DMS 273 (cell line): ENCODE measurements around the gene UBL5.

Experiments
- DNase-seq: peaks from one replicate; lab custom pipeline; 2025; ENCODE audit not compliant: unreplicated experiment; lab: John Stamatoyannopoulos, UW

Gene UBL5

DNA sequence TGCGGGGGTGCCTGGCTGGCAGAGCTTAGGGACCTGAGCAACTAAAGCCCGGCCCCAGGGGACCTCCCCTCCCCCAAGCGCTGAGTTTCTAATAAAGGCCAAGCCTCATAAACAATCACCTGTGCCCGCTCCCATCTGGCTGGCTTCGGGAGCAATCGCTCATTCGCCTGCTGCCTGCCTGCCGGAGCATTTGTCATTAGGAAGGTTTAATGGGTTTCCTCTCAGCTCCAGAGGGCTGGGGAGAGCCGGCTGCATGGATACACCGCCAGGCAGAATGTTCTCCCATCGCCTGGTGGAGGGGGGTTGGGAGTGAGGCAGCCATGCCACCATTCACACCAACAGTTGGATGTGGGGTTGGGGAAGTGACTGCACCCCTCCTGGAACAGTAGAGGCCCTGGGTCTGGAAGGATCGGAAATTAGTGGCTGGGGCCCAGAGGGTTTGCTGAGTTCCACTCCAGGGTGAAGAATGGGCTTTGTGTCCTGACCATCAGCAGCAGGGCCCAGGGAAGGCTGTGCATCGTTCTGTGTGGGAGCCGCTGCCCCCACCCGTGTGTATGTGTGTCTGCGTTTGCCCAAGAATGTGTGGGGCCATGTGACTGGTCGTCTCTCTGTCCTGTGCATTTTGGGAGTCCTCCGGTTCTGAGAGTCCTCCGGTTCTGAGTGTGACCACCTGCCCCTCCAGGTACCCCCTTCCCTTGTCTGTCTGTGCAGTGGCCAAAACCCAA, 22.7 kb downstream of the UBL5 start:
- DNase-seq: peak; percentile 72

DNA sequence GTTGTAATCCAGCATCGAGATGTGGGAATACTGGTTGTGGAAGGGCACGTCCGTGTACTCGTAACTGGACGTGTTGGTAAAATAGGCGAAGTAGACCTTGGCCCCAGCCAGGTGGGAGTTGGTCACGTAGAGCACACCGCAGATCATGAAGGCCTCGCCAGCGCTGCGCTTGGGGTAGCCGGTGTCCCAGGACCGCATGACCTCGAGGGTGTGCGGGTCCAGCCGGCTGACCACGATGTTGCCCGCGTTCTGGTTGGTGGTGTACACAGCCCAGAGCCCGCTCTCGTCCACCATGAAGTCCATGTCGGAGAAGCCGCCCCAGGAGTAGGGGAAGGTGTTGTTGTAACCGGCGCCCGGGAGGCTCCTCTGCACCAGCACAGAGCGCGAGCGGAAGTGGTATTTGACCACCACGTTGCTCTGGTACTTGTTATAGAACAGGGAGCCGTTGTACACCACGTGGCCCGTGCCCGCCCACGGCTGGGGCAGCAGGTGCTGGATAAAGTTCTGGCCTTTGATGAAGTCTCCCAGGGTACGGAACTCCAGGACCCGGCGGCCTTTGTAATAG, 26.6 kb downstream of the UBL5 start:
- DNase-seq: no peak

DNA sequence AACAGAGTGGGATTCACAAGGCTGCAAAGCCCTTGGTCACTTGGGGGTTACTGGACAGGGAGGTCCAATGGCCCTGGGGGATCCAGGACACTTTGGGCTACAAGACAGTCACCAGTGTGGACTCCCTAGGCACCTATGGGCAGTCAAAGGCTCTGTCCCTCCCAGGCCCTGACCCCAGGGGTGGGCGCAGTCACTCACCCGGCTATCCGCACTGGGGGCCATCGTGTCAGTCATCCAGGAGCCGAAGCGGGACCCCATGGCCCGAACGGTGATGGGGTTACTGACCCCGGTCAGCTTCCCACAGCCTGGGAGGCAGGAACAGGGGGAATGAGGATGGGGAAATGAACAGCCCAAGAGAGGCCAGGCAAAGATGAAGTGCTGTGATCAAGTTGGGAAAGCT, 28.9 kb downstream of the UBL5 start:
- no peak for DNase-seq

DNA sequence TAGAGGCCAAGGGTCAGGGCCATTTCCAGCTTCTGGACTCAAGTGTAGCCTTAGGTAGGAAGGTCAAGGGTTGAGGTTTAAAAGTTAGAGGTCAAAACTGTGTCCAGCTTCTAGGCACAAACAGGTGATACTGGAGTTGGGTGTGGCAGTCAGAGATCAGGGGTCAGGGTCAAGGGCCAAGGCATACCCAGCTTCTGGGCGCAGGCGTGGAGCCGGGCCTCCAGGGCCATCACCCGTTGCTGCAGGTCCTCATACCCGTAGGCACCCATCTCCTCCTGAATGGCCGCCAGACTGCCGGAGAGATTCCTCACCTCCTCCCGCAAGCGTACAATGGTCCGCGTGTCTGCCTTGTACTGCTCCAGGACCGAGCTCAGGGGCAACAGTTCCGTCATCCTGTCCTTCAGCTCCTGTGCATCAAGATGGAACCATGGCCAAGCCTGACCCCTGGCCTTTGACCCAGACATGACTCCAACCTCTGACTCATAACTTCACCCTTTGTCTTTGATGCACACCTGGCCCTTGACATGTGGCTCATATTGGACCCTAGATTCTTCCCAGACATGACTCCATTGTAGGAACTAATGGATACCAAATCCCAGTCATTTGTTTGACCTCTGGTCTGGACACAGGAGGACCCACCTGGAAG, 29.5 kb downstream of the UBL5 start:
- no peak for DNase-seq

DNA sequence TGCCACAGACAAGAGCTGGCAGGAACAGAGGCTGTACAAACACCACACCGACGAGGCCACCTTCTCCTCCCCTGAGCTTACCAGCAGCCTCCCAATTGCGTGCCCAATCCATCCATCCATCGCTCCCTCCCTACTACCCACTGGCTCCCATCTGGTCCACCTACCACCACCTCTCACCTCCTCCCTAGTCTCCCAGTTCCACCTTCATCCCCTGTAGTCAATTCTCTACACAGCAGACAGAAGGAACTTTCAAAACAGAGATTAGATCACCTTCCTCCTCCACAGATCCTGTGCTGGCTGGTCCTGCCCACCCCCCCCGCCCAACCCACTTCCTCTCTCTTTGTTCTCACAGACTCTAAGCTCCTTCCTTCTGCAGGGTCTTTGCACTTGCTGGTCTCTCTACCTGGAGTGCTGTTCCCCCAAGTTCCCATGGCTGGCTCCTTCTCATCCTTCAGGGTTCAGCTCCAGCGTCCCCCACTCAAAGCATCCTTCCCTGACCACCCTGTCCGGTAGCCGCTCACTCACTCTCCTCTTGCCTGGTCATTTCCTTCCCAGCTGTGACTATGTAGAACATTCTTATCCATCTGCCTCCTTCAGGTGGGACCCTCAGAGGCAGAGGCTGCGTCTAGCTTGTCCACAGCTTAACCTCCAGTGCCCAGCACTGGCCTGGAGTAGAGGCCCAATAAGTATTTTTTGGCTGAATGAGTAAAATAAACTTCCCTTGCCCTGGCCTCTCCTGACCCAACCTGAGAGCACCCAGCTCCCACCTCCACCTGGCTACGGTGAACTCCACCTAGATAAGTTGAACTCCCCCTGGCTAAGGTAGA, 30.4 kb downstream of the UBL5 start:
- no peak for DNase-seq

DNA sequence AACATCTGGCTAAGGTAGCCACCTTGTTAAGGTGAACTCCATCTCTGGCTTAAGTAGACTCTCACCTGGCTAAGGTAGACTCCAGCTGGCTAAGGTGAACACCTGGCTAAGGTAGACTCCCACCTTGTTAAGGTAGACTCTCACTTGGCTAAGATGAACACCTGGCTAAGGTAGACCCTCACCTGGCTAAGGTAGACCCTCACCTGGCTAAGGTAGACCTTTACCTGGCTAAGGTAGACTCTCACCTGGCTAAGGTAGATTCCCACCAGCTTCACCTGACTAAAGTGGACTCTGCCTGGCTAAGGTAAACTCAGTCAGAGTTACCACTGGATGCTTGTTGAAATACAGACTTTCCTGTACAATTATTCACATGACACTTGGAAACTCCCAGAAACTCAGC, 31.0 kb downstream of the UBL5 start:
- no peak for DNase-seq

DNA sequence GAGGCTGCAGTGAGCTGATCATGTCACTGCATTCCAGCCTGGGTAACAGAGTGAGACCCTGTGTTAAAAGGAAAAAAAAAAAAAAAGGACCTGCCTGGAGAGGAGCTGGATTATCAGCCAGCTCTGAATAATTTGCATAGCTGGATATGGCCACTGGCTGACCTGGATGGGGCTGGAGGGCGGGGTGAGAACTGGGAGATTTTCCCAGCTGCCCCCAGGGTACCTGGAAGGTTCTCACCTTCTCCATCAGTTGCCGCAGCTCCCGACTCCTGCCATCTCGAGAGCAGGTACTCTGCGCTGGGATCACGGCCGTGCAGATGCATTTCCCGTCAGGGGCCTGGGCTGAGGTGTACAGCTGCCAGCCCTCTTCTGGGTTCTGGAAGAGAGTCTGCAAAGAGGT, 32.7 kb downstream of the UBL5 start:
- no peak for DNase-seq

DNA sequence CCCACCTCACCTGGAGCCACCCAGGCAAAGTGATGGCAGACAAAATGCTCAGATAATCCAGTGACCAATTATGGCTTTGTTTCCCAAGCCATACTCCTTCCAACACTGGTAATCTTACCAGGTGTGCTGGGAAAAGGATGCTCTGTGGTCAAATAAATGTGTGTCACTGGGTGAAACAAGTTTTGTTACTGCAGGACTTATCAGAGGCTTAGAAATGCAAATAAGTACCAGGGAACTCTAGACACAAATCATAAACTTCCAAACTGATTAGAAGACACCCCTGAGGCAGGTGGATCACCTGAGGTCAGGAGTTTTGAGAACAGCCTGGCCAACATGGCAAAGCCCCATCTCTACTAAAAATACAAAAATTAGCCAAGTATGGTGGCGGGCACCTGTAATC, 33.8 kb downstream of the UBL5 start:
- DNase-seq: no peak

DNA sequence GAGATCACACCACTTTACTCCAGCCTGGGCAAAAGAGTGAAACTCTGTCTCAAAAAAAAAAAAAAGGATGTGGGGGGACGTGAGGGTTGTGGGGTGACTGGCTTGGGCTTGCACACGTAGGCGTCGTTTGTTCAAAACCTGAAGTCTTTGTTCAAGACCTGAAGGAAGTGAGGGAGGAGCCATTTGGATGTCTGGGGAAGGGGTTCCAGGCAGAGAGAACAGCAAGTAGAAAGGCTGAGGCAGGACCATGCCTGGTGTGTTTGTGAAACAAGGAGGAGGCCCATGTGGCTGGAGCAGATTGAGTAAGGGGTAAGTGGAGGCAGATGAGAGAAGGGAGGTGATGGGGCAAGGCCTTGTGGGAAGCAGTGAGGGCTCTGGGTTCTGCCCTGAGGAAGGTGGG, 35.2 kb downstream of the UBL5 start:
- no peak for DNase-seq

DNA sequence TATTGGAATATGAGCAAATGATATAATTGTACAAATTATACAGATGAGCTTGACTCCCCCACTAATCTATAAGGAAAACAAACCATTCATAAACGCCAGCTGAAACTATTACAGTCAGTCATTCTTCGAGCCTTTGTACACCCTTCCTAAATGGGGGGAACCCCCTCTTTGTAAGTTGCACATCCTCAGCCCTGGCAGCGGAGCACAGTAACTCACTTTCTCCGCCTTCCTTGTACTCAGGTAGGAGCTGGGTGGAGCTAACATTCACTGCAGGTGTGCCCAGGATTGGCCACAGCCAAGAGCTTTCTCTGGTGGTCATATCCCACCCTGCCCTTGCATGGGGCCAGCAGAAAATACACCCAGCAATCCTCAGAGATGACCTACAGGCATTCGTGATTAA, 36.0 kb downstream of the UBL5 start:
- no peak for DNase-seq

DNA sequence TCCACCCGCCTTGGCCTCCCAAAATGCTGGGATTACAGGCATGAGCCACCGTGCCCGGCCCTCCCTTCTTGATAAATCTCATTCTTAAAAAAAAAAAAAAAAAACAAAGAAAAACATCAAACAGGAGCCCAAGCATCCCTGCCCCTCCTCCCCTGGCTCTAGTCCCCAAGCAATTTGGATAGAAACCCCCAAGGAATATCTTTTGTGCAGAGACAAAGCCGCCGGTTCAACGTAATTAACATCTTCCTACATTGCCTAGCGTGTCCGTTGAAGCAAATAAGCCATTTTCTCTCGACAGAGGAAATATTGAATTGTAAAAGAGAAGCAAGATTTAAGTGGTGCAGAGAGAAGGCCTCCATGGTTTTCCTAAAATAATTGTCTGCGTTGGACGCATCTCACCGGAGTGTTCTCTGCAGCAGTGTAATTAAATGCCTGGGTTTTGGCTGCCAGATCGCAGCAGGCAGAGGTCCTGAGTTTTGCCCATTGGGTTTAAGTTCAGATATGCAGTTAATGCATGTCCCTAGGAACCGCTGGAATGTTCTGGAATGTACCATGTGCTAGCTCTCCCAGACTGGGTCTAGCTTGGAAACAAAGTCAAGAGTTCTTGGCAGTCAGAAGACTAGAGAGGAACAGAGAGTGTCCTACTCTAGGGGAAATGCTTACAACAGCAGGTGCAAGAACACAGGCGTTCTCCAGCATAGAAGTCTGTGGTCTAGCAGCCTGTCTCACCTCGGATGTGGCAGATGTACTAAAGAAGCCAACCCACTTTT, 38.2 kb downstream of the UBL5 start:
- no peak for DNase-seq

DNA sequence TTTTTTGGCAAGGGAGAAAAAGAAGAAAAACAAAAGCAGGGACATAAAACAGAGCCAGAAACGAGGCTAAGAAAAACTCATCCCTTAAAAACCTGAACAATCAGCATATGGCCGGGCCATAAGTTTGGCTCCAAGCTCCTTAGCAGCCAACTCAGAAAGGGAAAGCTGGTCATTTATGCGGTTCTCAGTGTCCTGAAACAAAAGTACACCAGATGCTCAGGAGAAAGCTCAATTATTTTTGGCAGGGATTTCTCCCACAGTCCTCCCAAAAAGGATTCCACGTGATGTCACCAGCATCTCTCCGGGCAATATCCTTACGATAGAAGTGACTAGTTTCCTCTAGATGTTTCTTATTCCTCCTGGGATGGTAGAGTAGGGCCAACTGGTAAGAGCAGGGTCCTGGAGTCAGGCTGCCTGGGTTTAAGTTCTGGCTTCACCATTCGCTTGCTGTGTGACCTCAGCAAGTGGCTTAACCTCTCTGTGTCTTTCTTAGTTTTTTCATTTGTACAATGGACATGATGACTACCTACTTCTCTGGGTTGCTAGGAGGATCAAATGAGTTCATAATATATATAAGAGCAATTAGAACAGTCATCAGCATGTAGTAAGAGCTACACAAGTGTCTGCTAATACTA, 41.4 kb downstream of the UBL5 start:
- DNase-seq: peak; percentile 82

DNA sequence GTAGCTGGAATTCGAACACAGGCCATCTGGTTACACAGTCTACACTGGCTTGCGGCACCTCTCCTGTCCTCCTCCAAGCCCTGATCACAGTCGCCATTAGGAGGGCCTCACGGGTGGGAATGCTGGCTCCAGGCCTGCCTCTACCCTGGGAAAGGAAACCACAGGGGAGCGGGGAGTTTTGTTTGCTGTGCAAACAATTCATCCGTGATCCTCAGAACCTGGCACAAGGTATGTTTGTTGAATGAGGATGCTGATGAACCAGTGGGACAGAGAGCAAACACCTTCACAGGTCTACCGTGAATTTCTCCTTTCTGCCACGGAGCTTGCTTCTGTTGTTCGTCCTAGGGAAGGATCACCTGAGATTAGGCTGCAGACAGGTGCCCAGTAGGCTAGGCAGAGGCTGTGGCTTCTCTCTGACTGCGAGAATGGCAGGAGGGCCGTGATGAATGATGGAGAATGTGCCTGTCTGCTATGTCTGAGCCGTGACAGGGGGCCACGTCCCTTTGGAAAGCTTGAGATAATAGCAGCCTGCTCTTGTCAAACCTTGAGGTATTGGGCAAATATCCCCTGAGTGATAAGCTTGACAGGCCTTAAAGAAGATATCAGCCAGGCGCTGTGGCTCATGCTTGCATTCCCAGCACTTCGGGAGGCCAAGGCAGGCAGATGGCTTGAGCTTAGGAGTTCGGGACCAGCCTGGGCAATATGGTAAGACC, 44.1 kb downstream of the UBL5 start:
- DNase-seq: no peak

DNA sequence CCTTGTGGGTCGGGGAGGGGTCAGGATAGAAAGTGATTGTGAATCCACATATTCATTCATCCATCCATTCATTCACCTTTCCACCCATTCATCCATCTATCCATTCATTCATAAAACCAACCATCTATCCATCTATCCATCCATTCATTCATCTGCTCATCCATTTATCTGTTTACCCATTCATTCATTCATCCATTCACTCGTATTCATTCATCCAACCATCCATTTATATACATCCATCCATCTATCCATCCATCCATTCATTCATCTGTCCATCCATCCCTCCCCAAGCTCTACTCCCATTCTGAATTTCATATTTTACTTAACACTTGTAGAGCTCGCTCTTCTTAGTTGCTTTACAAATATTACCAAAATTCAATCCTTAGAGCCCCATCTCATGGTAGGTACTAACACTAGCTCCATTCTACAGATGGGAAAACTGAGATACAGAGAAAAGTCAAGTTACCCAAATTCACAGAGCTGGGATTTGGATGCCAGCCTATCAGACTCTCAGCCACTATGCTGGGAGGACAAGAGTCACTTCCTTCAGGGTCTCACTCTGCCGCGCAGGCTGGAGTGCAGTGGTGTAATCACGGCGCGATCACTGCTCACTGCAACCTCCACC, 45.0 kb downstream of the UBL5 start:
- DNase-seq: no peak

DNA sequence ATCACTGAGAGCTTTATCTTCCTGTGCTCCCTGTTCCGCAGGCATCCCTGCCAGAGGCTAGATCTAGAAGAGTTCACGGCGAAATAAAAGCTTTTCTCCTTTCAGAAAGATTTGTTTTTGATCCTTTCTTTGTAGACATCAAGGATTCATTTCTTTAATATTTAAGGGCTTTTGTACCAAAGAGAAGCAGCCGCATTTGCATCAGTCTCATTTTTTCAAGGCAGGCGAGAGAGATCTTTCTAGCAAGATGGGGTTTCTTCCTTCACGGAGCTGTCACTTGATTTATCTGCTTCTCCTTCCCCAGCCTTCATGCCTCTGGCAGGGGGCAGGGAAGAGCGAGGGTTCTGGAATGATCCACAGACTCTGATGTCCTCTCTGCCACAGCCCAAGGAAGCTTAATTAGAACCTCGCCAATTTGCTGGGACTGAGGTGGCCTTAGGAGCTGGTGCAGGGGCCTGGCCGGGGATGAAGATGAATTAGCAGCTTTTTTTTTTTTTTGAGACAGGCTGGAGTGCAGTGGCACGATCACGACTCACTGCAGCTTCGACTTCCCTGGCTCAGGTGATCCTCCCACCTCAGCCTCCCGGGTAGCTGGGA, 47.4 kb downstream of the UBL5 start:
- no peak for DNase-seq

DNA sequence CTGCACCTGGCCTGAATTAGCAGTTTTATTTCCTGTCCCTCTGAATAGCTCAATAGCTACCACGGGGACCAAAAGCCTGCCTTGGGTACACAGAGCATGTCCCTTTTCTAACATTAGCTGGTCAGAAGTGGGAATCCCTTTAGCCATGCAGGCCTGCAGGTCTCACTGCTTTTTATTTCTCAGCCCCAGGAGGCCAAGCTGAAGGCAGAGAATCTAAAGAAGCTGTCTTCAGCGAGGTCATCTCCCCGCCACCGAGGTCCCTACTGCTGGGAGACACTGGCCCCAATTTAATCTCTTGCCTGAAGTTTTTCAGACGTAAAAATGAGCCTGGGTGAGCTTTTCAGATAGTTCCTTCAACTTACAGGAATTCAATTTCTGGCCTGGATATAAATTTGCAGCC, 48.1 kb downstream of the UBL5 start:
- no peak for DNase-seq

DNA sequence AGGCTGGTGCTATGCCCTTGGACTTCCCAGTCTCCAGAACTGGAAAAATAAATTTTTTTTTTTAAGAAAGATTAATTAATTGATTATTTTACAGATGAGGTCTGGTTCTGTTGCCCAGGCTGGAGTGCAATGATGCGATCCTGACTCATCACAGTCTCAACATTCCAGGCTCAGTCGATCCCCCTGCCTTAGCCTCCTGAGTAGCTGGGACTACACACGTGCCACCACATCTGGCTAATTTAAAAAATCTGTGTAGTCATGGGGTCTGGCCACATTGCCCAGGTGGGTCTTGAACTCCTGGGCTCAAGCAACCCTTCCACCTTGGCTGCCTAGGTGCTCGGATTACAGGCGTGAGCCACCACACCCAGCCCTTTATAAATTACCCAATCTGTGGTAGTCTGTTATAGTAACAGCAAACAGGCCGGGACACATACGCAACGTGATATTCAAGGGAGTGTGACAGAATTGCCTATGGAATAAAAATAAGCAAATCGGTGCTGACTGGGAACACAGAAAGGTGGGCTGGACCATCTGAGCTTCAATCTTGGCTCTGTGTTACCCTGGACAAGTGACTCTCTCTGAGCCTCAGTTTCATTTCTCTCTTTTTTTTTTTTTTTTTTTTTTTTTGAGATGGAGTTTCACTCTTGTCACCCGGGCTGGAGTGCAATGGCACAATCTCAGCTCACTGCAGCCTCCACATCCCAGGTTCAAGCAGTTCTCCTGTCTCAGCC, 50.2 kb downstream of the UBL5 start:
- no peak for DNase-seq

DNA sequence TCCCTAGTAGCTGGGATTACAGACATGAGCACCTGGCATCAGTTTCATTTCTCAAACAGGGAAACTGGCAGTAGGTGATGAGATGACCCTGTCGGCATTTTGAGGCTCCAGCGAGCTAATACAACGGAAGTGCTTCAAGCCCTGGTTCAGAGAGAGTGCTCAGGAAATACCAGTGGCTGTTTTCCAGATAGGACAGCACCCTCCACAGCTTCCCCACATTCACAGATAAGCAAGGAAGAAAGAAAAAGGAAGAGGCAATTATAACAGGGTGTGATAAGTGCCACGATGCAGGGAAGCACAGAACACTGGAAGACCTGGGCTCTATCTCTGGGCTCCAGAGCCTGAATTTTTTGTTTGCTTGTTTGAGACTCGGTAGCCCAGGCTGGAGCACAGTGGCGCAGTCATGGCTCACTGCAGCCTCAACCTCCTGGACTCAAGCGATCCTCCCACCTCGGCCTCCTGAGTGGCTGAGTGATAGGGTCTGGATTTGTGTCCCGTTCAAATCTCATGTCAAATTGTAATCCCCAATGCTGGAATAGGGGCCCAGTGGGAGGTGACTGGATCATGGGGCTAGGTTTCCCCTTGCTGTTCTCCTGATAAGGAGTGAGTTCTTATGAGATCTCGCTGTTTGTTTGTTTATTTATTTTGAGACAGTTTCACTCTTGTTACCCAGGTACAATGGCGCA, 50.9 kb downstream of the UBL5 start:
- DNase-seq: no peak
